CD4-positive, alpha-beta T cell treated with Interferon alpha-2 for 1 hour (primary cell): ENCODE measurements around the gene SLC2A9.

Source experiments
- DNase-seq, 2 donors: peaks; one replicate each; pipeline ENCODE4 v3.0.0-alpha.2; 2020 to 2022

SLC2A9 gene

DNA sequence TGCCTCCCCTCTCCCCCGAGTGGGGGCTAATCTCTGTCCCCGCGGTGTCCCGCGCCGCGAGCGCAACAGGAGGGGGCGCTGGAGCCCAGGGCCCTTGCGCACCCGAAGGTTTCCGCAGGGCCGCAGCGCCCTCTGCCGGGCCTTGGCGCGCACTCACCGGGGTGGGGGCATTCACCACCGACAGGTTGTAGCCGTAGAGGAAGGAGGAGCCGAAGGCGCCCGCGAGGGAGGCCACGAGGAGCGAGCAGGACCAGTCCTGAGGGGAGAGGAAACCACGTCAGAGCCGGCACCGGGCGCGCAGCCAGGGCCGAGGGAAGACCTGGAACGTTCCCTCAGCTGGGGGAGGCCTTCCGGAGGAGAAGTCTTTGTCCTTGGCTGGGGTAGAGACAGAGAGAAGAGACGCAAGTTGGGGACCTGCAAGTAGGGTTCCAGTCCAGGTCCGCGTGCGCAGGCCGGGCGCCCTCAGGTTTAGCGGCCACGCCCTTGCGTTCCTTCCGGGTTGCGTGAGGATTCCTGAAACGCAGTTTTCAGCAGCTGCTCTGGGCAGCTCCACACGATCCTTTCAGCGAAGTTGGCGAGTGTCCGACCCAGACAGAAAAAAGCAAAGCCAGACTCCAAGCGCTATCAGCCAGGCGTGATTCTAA, 2.4 kb downstream of the SLC2A9 start:
- peak; percentile 91 to 95 for DNase-seq

DNA sequence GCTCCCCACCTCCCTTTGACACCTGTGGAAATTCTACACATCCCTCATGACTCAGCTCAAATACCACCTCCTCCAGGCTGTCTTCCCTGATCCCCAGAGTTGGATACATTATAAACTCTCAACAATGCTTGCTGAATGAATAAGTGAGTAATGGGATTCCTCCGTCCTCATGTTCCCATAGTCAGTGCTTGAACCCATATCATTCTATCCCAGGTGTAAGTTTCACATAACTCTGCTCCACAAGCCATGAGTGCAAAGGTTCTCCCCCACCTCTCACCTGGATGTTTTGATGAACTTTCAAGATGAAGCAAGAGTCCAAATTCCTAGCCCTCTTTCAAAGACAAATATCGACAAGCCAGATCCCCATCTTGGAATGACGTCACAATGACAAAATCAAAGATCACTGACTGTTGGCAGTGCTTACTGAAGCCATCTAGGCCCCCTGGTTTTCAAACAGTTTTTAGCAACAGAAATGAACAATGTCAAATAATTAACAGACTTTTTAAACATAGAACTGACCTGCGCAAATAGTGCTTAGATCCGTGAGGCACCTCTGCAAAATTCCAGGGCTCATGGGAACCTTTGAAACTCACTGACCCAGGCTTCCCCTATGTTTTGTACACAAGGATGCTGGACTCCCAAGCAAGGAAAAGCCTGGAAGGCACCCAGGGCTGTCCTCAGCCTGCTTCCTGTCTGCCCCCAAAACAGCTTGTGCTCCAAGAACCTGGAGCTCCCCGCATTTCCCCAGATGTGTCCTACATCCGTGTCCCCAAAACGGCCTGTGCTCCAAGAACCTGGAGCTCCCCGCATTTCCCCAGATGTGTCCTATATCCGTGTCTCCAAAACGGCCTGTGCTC, 4.0 kb downstream of the SLC2A9 start:
- DNase-seq, result no peak

DNA sequence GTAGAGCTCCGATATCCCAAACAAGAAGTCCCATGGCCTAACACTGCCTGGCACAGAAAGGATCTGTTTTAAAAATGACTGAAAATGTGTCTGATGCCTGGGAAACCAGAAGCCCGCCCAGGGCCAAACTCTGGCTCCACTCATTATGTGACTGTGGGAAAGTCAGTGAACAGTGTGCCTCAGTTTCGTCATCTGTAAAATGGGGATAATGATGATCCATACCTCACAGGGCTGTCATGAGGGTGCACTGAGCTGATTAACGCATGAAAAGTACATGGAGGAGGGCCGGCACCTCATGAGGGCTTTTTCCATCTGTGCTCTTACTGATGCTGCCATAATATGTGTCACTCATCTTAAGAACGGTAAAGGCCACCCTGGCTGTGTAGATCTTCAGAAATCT, 5.1 kb downstream of the SLC2A9 start:
- no peak for DNase-seq

DNA sequence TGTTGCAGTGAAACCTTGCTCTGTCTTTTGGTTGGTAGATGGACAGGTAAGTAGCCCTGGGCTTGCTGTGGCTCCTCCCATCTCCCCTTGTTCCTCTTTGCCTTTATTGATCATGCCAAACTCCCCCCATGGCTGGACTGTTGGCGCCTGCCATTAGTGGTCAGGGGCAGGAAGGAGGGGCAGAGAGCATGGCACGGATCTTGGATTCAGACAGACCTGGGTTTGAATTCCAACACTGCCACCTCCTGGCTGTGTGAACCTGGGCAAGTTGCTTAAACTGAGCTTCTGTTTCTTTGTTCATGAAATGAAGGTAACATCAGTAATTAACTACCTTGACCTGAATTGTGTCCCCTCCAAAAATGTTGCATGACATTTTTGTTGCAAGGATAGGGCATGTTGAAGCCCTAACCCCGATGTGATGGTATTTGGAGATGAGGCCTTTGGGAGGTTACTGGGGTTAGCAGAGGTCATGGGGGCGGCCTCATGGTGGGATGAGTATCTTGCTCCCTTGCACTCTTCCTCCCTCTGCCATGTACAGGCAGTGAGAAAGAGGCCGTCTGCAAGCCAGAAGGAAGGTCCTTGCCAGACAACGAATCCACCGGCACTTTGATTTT, 6.0 kb downstream of the SLC2A9 start:
- no peak for DNase-seq

DNA sequence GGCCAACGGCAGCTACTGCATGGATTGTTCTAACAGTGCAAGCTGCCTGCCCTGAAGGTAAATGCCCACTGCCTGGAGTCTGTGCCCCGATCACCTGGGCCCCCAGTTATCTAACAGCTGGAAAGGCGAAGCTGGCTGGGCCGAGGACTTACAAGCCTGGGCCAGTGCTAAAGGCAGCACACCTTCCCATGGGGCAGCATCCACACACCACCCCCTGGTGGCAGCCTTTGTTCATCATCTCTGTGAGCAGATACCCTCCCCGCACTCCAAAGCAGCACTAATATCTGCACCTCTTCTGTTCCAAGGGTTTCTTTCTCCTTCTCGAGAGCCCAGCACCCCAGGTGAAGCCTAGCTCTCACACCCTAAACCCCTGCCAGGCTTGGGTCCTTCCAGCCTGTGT, 7.6 kb downstream of the SLC2A9 start:
- DNase-seq, result peak in 1 of 2 donors; percentile 27

DNA sequence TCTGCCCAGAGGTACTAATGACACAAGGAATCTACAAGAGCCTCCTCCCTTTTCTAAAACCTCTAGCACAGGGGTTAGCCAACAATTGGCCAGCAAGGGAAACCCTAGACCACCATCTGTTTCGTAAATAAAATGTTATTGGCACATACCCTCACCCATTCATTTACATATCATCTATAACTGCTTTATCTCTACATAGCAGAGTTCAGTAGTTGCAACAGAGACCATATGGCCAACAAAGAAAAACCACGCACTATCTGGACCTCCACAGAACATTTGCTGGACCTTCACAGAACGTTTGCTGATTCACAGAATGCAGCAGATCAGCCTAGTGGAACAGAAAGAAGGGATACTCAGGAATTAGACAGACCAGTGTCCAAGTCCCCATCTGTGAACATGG, 9.4 kb downstream of the SLC2A9 start:
- no peak for DNase-seq

DNA sequence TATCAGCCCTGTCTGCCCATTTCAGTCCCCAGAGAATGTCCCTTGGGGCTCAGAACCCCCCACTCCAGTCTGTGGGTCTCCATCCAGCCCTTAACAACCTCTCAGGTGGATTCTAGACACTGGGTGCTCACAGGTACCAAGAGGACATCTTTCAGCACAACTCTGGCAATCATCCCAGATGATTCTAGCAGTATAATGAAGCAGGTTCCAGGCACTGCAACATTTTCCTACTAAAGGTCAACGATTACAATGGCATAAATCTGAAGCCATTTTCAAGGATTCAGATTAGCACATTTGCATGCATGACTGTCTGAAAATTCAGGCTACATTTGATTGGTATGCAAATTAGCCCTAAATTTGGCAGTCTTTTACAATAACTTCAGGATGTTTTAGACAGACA, 10.0 kb downstream of the SLC2A9 start:
- no peak for DNase-seq

DNA sequence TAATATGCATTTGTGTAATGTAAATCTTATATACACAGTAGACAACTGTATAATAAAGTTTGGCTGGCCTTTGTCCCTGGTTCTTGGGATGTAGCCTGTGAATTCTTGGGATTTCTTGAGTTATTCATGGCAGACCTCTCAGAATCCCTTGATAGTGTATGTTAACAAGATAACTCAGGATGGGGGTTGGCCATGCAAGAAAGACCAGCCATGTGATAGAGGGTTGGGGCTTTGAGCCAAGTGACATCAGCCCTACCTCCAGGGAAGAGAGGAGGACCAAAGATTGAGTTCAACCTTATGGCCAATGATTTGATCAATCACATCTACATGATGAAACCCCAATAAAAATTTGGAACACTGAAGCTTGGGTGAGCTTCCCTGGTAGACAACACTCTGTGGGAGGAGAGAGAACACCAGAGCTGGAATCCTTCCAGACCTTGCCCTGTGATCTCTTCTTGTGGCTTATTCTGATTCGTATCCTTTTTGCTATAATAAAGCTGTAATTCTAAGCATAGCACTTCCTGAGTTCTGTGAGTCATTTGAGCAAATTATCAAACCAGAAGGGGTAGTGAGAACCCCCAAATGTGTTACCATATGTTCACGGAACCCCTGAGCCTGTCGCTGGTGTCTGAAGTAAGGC, 11.3 kb downstream of the SLC2A9 start:
- DNase-seq, result no peak

DNA sequence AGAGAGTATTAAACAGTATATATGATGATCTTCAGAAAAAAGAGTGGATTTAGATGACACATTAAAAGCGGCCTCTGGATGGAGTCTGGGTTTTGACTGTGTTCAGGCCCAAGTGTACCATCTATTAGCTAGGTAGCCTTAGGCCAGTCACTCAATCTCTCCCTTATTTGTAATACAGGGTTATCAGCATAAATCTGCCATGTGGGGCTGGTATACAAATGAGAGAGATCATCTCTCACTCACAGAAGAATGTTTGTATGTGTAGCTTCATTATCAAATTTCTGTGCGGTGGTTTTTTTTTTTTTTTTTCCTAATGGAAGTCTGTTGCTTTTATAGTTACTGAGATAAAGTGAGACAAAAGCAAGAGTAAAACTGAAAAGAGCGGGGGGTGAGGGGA, 12.7 kb downstream of the SLC2A9 start:
- DNase-seq, result no peak

DNA sequence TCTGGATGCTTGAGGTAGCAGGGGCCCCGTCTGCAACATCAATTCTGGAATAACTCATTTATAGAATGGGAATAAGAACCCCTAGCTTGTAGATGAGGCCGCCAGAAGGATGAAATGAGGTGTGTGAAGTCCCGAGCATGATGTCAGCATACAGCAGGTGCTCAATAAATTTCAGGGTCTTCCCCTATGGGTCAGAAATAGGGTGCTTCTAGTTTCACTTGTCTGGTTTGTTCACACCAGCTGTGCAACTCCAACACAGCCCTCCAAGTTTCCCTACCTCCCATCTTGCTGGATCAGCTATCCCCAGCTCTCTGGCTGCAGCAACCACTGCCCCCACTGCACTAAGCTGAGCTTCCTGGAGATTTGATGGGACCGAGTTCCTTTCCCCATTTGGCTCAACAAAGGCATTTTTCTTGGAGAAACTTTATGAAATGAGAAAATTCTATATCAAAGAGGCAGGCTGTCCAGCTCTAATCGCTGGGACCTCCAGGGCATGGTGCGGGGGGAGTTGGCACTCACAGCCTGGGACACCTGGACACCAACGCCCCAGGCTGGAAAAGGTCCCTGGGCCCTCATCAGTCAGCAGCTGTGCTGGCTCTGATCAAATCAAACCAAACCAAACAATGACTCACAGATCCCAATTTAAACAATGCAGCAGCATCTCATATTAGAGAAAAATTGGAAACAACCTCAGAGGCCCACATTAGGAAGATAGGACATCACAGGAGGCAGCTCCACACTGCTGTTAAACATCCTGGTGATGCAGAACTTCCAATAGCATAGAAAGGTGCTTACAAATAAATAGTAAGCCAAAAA, 13.3 kb downstream of the SLC2A9 start:
- no peak for DNase-seq

DNA sequence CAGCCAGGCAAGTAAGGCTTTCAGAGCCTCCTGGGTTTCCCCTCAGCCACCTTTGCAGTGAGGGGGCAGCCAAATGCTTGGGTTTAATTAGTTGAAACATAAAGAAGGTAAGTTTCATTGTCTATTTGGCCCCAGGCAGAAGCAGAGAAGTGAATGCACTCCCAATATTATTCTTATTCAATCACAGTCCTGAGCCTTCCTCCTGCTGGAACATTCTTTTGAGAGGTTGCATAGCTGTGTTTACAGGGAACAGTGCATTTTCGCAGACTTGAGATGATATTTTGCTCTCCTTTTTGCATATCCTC, 13.9 kb downstream of the SLC2A9 start:
- DNase-seq, result no peak

DNA sequence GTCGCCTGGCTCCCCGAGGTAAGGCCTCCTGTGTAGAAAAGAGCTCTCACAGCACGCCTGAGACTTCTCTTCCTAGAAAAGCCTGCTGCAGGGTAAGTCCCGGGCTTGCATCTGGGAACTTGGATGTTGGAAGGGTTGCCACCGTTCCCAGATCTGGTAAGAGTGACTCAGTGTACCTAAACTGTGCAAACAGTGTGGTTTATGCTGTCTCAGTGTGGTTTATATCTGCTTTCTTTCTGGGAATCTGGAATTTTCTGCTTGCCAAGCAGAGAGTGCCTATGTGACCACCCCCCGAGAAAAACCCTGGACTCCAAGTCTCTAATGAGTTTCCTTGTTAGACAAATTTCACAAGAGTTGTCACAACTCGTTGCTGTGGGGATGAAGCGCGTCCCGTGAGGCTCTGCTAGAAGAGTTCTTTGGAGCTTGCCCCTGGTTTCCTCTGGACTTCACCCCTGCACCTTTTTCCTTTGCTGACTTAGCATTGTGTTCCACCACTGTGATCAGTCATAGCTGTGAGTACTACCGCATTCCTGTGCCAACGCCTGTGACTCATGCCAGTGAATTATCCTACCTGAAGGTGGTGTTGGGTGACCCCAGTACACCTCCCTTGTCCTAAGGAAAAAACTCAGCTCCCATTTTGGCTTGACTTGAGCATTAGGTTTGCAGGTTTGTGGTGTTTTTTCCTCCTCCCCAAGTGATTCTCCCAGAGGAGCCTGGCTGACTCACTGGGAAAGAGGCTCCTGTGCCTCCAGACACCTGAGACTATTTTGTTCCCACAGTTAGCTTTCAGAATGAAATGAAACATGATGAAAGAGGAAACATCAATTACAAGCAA, 14.5 kb downstream of the SLC2A9 start:
- DNase-seq, result no peak

DNA sequence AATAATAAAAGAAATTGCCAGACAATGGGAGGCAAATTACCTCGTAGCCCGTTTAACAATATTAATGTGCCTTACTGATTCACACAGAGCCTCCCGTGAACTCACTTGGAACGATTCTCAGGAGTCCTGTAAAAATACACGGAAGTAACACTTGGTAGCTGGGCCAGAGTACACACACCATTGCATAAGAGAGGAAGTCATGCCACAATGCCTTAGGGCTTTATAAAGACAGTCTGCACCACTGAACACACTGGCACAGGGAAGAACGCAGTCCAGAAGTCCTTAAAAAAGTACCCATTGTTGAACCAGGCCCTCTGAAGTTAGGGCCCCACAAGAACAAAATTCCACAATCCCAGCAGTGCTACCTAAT, 15.1 kb downstream of the SLC2A9 start:
- no peak for DNase-seq

DNA sequence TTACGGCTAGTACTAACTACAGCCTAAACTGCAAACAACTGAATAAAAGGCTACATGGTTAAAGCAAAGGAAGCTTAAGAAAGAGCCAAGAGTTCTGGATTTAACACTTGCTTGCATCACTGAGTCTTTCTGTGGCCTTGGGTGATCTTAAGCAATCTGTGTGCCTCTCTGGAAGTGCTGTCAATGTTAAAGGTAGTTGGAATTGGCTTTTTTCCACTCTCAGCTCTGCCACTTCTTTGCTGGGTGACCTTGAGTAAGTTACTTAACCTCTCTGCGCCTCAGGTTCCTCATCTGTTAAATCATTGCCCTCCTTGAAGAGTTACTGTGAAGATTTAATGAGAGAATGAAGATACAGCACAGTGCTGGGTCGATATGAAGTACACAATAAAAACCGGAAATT, 15.7 kb downstream of the SLC2A9 start:
- no peak for DNase-seq

DNA sequence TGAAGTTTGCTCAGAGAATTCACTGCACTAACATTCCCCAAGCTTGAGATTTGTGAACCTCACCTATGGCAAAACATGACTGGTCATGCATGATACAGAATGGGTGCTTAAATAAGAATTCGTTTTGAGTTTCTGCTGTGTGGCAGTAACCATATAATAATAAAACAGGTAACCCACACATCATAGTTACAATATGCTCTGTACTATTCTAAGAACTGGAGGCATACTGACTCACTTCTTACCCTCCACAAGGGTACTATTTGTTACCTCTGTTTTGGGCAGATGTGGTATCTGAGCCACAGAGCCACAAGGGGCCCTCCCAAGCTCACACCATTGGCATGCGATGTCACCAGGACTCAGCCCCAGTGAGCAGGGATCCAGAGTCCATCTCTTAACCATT, 17.6 kb downstream of the SLC2A9 start:
- no peak for DNase-seq

DNA sequence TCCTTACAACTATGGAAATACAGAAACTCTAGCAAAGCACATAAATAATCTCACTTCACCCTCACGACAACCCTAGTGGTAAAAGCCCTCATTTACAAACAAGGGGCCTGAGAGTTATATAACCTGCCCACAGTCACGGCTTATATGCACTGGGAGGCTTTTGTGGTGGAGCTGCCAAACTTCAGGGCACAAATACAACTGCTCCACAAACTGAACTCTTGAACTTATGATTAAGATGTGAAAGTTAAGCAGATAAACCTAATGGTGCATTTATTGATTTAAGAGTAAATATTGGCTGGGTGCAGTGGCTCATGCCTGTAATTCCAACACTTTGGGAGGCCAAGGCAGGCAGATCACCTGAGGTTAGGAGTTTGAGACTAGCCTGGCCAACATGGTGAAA, 19.0 kb downstream of the SLC2A9 start:
- no peak for DNase-seq

DNA sequence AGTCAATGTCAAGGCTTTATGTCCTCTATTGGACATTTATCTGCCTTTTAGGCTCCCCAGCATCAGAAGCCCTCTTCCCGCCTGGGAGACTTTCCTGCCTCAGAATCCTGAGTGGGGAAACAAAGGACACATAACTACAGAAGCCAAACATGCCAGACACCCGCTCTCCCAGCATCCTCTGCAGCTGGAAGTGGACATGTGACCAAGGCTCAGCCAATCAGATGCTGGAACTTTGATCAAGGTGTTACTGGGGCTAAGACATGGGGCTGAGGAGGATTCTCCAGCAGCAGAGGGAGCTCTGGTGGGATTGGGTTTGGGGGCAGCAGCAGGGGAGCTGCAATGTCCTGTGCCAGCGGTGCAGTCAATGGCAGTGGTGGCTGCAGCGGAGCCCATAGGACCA, 19.5 kb downstream of the SLC2A9 start:
- DNase-seq, result no peak

DNA sequence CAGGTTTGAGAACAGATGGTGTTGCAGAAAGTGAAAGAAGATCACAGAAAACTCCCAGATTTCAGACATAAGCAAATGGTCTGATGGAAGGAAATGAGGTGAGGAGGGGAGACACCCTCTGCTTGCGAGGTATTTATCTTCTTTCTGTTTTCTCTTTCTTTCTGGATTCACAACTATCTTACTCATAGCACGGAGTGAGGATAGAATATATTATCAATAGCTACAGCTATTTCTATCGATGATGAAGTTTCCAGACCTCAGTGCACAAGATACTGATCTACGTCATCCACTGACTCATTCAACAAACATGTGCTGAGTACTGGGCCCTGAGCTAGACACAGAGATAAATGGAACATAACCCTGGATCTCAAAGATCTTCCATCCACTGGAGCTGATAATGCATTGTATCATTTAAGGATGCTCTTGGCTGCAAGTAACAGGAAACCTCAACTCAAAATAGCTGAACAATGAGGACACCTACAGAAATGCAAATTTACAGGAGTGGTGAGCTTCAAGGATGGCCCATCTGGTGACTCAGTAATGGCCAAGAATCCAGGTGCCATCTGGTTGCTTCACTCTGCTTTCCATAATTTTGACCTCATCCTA, 21.2 kb downstream of the SLC2A9 start:
- no peak for DNase-seq

DNA sequence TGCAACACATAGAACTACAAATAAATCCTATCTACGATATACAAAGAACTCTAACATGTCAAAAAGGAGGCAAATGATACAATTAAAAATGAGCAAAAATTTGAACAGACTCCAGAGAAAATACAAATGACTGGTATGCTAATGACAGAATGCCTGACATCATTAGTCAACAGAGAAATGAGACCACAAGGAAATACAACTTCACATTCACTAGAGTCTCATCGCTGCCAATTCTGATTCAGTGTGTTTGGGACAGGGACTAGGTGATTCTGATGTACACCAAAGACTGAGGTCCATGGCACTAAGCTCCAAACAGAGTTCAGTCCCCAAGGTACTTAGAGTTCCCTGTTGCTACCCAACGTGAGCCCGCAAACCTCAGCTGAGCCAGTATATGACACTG, 23.4 kb downstream of the SLC2A9 start:
- DNase-seq, result no peak

DNA sequence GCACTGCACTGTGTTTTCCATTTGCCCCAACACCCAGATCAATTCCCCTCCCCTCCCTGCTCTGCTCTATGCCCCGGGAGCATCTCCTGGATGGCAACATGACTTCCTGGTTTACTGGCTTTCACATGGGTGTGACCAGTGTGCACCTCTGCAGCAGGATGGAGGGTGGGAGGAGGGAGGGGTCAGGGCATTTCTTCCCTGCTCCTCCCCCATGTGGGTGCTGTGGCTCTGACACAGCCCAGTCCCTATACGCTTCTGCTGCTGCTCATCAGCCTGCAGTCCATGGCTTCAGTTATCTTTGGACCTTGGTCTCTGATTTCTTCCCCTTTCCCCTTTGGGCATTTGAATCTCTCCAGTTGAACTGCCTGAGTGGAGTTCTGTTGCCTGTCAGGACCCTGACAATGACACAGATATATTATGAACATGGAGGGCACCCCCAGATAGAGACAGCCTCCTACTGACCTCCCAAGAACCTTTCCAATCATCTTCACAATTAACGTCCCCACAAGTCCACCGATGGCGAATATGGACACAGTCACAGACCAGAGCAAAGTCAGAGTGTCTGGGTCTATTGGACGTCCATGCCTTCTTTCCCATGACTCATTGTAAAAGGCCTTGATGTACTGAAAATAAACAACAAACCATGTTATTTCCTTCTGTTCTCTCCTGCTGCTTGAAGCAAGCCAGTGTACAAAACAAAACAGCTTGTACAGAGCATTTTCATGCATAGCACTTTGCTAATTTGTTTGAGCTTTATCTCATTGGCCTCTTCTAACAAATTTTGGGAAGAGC, 24.8 kb downstream of the SLC2A9 start:
- no peak for DNase-seq
